DMS53 treated with DMSO at 0.1 percent for 48 hours (cell line): ENCODE results near the gene MIEN1.
"Not testable (repeated sequence)": the region's sequence is repeated elsewhere in the genome, so short reads cannot be mapped to it uniquely, and the experiment has no call there.

Source experiments
- DNase-seq: peaks from one replicate; lab custom pipeline; 2025; ENCODE audit not compliant: unreplicated experiment; lab: John Stamatoyannopoulos, UW

Gene MIEN1, protein sequence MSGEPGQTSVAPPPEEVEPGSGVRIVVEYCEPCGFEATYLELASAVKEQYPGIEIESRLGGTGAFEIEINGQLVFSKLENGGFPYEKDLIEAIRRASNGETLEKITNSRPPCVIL

DNA sequence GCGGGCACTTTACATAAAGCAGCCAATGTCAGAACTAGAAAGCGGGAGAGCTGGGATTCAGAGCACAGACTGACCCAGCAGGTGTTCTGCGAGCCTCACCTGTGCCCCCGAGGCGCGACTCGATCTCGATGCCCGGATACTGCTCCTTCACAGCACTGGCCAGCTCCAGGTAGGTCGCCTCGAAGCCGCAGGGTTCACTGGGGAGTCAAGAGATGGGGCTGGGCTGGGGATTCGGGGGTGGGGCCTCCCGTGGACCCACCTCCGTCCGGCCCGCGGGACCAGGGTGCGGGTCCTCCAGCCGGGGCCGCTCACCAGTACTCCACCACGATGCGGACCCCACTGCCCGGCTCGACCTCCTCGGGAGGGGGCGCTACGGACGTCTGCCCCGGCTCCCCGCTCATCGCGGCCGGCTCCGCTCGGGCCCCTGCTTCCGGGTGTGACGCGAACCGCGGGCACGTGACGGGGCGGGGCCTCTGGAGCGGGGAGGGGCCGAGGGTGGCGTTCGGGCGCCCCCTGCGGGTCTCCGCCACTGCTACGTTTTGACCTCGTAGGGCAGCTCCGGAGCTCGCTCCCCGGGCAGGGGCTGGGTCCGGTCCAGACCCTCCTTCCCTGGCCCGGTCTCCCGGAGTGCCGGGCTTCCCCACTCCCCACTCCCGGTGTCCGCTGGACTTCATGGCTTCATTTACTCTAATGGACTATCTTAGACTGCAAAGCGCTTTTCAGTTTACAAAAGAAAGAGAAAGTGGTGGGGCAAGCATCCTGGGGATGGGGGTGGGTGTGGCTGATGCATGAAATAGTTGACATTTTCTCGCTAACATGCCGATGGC lies at the start of gene MIEN1:
MIEN1 (minus strand) TSS at position 438 of the 827 bp plus-strand sequence; CDS start at position 401, 37 bp downstream.
- DNase-seq = peak; percentile 53

DNA sequence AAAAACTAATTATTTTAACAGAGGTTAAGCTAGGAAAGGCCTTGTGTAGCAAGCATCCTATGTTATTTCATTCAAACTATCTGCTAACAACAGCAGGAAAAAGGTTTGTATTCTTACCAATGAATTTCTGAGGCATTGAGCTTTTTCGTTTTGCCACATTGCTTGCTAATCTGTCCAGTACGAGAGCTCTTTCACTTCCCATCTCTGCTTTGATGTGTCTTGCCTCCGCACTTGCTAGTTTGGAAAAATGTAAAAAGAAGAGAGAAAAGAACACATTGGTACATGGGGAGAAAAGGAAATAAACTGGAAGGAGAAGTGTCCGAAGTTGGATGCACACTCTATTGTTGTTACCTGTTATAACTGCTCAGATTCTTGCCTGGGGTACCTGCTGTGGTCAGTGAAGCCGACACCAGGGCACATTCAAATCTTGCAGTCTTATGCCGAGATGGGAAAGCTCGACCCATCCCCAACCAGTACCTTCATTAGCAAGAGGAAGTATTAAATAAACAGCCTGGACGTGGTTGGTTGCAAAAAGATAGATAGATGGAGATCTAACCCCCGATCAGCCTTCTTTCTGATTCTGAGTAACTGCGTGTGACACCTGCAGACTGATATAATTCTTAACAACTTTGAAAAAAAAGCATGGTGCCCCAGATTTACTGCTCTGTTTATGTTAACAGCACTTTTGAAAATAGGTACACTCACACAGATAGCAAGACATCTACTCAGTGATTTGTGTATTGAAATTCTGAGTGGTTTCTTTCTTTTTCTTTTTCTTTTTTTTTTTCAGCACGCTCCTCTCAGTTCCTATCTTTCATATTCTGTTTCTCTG lies 47.4 kb upstream of the MIEN1 start:
- no peak for DNase-seq

DNA sequence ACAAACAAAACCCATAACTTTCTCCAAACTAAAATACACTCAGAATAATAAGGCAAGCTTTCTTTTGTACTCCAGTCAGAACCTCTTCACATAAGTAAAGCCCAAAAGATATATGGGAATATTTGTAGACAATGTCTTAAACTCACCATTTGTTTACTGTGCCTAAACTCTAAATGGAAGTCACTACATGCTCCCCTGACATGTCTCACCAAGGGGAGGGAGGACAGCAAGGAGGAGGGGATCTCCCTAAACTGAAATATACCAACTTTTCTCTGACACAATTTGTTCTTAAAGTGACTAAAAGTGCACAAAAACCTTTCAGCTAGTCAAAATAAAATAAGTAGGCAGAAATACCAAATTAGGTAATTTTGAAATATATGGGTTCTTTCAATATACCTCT lies 45.9 kb upstream of the MIEN1 start:
- no peak for DNase-seq

DNA sequence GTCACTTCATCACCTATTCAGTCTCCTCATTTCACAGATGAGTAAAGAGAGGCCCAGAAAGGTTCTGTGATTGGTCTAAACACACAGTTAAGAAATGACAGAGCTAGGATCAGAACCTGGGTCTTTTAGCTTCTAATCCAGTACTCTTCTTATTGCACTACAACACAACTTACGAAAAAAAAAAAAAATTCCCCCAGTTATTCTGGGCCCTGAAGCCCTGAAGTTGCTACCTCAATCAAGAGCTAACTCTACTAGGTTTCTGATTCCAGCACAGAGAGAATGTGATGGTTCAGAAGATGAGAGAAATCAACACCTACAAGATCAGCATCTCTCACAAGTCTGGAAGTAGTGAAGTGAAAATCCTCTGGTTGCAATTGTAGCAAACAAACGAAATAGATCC lies 44.7 kb upstream of the MIEN1 start:
- DNase-seq = no peak

DNA sequence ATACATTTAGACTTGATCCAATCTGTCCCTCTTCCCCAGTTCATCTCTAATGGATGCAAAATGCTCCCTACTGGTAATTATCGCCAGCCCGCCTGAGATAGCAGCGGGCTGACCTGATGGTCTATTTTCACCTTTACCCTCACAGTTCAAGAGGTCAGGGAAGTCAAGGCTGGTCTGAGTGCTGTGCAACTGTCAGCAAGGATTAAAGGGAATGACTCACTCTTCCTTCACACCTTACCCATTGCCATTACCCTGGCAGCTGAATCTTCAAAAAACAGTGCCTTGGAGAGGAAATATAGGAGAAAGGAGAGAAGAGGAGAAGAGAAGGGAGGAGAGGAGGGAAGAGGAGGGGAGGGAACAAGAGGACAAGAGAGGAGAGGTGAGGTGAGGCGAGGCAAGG lies 43.7 kb upstream of the MIEN1 start:
- no peak for DNase-seq

DNA sequence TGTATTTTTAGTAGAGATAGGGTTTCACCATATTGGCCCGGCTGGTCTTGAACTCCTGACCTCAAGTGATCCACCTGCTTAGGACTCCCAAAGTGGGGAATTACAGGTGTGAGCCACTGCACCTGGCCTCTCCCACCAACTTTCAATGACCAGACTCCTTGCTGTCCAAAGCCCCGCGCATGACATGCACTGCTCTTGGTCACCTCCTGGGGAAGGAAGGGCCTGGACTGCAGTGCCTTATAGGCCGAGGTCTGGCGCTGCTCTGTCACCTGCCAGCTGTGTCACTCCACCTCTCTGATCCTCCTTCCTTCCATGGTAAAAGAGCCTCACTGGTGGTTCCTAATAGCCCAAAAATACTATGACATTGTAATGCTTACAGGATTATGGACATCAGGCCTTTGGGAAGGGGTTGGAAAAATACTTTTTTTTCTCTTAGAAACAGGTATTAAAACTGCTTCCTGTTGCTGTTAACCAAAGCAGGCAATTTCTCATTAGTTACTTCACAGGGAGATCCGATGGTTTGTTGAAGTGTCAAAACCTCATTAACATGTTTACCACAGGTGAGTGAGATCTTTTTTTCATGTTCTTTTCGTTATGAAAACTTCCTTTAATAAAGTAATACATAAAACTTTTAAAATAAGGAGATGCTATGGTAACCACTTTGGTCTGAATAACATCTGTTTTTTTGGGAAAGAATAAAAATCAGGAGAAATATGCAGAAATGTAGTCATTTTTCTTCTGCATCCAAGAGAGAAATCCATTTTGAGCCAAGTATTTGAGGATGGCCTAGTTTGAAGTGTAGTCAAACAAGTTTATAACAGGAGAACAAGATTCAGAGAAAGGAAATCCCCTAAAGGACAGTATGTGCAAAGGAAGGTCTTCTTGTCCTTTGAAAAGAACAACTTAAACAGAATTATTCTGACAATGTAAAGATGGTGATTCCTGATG lies 42.9 kb upstream of the MIEN1 start:
- DNase-seq = no peak

DNA sequence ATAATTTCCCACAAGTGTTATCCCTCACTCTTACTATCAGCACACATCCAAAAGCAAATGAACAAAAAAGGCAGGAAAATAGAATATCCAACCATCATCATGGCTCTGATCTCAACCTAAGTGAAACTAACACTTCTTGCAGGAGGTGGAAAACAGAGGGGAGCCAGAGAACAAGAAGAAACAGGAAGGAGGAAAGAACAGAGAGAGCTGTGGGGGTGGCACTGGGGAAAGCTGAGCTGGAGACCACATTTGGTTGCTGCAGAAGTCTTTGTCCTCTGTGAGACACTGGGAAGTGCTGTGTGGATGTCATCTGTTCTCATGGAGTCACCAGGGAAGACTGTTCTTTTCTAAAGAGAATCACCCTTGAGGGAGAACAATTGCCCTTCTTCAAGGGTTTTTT lies 42.1 kb upstream of the MIEN1 start:
- DNase-seq = no peak

DNA sequence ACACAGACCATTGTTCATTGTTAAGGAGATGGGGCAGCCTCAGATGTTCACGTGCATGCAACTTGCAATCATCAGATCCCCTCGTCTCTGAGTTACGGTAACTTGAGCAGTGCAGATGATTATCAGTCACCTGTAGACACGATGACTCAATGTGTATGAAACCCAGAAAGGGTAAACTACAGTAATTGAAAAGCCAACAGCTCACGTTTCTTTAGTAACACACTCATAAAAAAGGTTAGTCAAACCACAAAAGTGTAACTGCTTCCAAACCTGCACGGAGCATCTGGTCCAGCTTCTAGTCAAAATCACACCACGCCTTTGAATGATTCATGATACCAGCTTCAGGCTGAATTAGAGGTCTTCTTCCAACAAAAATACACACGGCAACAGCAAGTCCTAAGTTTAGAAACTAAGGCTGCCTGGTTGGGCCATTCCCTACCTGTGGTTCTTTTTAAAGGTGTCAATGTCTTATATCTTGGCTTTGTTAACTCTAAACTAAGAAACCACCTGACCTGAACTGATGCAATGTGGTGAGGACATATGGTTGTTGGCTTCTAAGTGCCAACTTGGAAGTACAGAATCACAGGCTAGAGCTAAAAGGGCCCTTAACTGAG lies 39.7 kb upstream of the MIEN1 start:
- DNase-seq = peak; percentile 84

DNA sequence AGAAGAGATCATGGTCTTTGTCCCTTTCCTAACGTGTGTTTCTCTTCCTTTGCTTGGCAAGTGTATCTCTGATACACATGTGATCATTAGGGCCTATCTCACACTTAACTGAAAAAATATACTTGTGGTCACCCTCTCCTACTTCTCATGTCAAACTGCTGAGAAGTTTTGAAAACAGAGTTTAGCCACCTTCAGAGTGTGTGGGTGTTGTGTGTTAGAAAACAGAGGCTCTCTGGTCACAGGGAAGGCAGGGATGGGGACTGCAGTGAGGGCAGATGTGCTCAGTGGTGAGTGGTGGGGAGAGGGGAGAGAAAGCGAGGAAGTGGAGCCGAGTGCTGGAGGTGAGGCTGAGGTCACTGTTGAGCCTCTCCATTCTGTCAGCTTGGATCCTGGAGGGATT lies 36.8 kb upstream of the MIEN1 start:
- no peak for DNase-seq

DNA sequence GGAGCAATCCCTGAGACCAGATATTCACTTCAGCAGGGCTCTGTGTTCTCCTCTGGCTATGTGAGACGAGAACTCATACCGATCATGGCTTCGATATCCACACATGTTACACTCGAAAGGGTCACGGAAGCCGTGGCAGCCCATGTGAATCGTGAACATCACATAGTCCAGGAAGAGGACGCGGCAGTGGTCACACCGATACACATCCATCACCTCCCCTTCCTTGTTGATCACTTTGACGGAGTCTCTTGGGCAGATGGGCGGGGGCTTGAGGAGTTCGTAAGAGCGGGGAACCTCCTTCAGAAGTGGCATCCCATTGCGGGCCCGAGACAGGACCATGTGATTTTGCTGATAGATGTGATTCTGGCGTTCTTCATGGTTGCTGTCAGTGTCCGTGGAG lies 35.4 kb upstream of the MIEN1 start:
- DNase-seq = no peak

DNA sequence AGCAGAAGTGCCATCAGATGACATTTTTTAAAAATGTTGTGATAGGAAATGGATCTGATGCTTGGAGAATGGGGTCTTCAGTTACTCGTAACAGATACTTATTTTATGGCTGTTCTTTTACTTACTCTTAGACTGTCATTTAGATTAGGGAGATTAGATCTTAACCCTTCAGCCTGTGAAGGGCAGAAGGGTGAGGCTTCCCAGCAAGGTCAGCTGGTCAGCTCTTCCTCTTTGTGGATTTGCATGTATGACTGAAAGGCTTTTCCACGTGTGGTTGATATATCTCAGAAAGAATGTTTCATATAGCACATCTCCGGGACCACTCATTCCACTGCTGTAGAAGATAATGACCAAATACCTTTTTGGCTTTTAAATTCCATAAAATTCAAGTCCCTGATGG lies 34.8 kb upstream of the MIEN1 start:
- no peak for DNase-seq

DNA sequence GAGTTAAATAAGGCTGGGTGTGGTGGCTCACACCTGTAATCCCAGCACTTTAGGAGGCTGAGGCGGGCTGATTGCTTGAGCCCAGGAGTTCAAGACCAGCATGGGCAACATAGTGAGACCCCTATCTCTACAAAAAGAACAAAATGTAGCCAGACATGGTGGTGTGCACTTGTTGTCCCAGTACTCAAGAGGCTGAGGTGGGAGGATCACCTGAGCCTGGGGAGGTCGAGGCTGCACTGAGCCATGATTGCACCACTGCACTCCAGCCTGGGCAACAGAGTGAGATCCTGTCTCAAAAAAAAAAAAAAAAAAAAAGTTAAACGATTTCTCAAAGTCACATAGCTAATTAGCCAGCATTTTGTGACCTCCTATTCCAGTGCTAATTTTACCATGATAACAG lies 33.8 kb upstream of the MIEN1 start:
- not testable (repeated sequence) for DNase-seq

DNA sequence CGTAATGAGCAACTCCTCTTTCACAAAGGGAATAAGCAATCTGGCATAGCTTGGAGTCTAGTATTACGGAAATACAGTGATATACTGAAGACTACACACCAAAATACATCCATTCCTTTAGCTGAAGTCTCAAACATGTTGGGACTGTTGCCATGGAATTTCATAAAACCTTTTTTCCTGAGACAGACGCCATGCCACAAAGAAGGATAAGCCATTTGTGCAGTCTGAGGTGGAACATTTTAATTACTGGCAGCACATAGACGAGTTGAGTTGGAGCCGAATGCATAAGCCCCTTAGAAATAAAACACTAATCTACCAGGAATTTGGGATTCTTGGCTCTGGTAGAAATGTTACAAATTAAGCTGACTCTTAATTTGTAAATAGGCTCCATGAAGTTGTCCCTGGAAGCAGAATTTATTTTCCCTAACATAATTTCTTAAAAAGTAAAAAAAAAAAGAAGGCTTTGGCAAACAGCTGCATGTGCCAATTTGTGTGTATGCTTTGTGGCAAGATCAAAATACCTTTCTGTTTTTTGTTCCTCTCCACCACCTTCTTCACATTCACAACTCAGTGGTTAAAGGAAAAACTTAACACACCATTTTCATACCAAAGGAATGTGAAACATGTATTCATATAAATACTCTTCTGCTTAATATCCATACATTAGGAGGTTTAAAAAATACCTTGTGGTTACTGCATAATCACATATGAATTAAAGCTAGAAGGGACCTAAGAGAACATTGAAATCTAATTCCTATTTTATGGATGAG lies 32.9 kb upstream of the MIEN1 start:
- no peak for DNase-seq

DNA sequence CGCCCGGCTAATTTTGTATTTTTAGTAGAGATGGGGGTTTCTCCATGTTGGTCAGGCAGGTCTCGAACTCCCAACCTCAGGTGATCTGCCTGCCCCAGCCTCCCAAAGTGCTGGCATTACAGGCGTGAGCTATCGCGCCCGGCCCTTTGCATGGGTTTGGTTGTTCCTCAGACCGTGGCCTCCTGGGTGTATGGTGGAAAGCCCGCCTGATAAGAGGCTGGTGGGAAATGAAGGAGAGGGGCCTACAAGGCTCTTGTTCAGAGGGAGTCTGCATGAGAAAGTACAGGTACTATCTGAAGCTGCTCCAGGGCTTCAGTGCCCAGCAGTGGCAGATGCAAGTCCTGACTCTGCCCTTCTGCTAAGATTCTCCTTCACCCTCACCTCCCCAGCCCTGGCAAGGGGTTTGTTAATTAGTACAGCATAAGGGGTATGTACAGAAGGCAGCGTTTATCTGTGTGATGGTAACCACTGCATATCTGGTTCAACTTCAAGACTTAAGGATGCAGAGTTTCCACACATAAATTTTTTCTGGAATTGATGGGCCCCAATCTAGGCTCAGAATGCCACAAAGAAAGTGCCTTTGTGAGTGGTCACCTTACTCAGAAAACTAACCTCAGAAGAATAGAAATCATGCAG lies 31.6 kb upstream of the MIEN1 start:
- DNase-seq = no peak

DNA sequence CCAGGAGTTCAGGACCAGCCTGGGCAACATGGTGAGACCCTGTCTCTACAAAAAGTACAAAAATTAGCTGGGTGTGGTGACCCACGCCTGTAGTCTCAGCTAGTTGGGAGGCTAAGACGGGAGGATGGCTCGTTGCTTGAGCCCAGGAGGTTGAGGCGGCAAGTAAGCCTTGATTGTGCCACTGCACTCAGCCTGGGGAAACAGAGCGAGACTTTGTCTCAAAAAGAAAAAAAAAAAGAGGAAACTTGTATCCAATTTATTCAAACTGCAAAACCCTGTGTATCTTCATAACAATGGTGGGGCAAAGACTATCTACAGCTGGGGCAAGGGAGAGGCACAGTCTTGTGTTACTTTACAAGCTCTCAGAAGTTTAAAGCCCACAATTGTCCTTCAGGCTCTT lies 28.9 kb upstream of the MIEN1 start:
- no peak for DNase-seq

DNA sequence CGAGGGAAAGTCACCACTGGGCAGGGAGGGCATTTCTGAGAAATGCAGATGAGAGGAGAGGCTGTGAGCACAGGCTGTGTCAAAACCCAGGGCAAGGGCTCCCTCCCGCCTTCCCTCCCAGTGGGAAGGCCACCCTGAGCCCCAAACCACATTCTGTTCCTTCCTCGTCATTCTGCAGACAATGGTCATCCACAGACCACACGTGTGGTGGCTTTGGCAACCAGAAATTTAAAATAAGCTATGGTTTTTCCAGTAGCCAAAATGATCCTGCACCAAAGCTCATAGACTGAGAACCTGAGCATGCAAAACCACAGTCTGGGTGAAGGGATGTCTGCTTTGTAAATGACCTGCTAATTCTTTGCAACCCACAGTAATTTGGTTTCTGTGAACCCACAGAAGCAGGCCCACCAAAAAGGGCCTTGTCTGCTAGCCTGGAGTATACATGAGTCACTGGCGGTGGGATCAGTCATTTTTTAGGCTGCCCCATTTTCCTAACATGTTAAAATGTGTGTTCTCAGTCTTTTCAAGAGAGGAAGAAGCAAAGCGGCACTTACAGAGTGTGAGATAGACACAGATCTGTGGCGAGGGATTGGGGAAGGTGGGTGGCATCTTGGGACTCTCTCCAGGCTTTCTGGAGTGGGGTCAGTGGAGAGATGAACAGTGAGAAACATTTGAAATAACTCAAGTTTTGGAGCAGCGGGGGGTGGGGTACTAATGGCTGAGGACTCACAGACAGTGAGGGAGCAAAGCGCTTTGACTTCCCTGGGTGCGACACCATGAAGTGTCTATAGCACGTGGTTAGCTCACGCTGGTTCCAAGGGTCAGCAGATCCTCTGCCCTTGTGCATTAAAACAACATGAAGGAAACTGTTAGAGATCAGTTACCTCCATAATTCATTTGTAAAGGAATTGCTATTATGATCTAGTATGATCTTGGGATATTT lies 27.9 kb upstream of the MIEN1 start:
- DNase-seq = no peak

DNA sequence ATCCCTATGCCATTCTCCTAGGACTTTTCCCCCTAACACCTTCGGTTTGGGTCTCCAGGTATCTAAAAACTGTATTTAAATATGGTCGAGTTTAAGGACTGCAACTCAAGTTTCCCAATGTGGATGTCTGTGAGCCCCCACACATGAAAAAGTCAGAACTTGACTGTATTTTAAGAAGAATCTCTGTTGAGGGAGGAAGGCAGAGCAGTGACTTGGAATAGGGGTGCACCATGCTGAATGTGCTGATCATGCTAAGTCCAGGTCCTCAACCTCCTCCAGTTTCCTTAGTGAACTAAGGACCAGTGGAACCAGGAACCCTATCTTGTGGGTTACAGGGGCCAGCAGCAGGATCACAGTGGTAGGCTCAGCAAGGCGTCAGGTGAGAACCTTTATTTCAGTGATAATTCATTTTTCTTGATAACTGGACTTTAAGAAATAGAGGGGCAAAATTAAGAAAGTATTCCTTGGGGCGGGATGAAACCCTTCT lies 26.9 kb upstream of the MIEN1 start:
- no peak for DNase-seq
